ENCODE measurements around the gene B3GNT8.

DNA sequence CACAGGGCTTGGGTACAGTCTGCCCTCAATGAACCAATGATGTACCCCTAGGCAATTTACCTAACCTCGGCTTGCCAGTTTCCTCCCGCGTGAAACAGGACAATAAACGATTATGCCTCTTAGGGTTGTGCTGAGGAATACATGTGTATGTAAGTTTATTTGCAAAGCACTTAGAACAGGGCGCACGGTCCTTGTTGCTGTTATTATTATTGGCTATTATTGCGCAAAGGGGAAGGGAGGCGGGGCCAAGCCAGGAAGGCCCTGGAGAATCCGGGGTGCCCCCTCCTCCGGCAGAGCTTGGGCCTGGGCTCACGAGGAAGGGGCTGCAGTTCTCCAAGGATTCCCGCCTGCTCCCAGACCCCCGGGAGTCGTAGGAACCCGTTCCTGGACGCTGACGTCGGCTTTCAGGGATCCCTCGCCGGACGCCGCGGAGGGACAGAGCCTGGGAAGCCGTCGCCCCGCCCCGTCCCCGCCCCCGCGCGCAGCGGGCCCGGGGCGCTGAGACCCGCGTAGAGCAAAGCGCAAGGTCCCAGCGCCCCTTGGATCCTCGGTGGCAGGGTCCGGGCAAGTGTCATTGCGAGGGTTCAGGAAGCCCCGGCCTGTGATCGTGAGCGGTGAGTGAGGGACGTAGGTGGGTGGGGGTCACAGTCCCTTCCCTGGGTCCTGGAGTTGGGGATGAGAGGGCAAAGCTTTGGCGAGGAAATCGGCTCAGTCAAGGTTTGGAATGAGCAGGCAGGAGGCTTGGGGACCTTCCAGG lies 50.8 kb downstream of the B3GNT8 start, which contains the start of gene TMEM91:
- no peak for TF ChIP-seq POLR2A (IDR thresholded peaks at IDR 0.05)
- TF ChIP-seq, protein P1, sequence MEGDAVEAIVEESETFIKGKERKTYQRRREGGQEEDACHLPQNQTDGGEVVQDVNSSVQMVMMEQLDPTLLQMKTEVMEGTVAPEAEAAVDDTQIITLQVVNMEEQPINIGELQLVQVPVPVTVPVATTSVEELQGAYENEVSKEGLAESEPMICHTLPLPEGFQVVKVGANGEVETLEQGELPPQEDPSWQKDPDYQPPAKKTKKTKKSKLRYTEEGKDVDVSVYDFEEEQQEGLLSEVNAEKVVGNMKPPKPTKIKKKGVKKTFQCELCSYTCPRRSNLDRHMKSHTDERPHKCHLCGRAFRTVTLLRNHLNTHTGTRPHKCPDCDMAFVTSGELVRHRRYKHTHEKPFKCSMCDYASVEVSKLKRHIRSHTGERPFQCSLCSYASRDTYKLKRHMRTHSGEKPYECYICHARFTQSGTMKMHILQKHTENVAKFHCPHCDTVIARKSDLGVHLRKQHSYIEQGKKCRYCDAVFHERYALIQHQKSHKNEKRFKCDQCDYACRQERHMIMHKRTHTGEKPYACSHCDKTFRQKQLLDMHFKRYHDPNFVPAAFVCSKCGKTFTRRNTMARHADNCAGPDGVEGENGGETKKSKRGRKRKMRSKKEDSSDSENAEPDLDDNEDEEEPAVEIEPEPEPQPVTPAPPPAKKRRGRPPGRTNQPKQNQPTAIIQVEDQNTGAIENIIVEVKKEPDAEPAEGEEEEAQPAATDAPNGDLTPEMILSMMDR (IDR thresholded peaks at IDR 0.05), result no peak

All from testis (tissue), 2 donors.